Activated T-helper 17 cell treated with anti-CD3 and anti-CD28 coated beads, Interleukin-2, amount 50 U/mL, for 72 hours (primary cell): ENCODE data around the gene FGF14. TPM values are rescaled to one million over a fixed set of nuclear protein-coding genes. Genes with fewer than 3 reads are reported as not detected.
A peak's percentile ranks its signal among the peaks of the same experiment; 100 is the strongest.

Experiments used
- ATAC-seq: fragments of 150-1000 bp; cut with Tn5 transposase; replicated peaks from 2 replicates; pipeline ENCODE4 v1.10.0; 2021; ENCODE audit warnings: mild to moderate bottlenecking, moderate library complexity
- H3K27ac Mint-ChIP-seq: one replicate; pipeline ENCODE4 v1.8.0; 2022; ENCODE audit warnings: mixed read lengths
- H3K27me3 Mint-ChIP-seq: one replicate; pipeline ENCODE4 v1.8.0; 2022; ENCODE audit warnings: mixed read lengths
- H3K36me3 Mint-ChIP-seq: one replicate; pipeline ENCODE4 v1.8.0; 2022; ENCODE audit warnings: low read depth, mild to moderate bottlenecking, mixed read lengths
- H3K4me1 Mint-ChIP-seq: one replicate; pipeline ENCODE4 v1.8.0; 2022; ENCODE audit warnings: mixed read lengths
- H3K4me3 Mint-ChIP-seq: one replicate; pipeline ENCODE4 v1.8.0; 2022; ENCODE audit warnings: mild to moderate bottlenecking, mixed read lengths
- H3K9me3 Mint-ChIP-seq: one replicate; pipeline ENCODE4 v1.8.0; 2022; ENCODE audit warnings: mixed read lengths
- total RNA-seq, 2 donors: library from RNA; stranded (reverse); gene quantifications; one replicate each; pipeline ENCODE4 v1.2.3, GENCODE V29; 2022

The FGF14 gene
- total RNA-seq, result not detected

- H3K4me1 Mint-ChIP-seq, result peaks cover 19% of the 10 kb centered on the region
- peak within 1 kb of the TSS; percentile 66 for H3K27ac Mint-ChIP-seq
- no peaks in the 10 kb centered on the region for H3K9me3 Mint-ChIP-seq
- peaks cover 5% of the 10 kb centered on the region for H3K36me3 Mint-ChIP-seq
- H3K27me3 Mint-ChIP-seq, result peaks cover 49% of the 10 kb centered on the region
- peak within 1 kb of the TSS; percentile 71 for H3K4me3 Mint-ChIP-seq
- no peak for ATAC-seq
Measured at GRCh38 chr13:102401766-102402165, at the start of gene FGF14. FGF14 (minus strand) TSS chr13:102402048.

- no peak overlapping the region for H3K27ac Mint-ChIP-seq
- H3K9me3 Mint-ChIP-seq, result no peaks in the 10 kb centered on the region
- H3K36me3 Mint-ChIP-seq, result no peaks in the 10 kb centered on the region
- peaks cover 20% of the 10 kb centered on the region for H3K27me3 Mint-ChIP-seq
- ATAC-seq, result no peak
- no peak overlapping the region for H3K4me3 Mint-ChIP-seq
- H3K4me1 Mint-ChIP-seq, result no peaks in the 10 kb centered on the region
Measured at GRCh38 chr13:102443249-102443648, 41.4 kb upstream of the FGF14 start.

- no peak for ATAC-seq
- no peaks in the 10 kb centered on the region for H3K9me3 Mint-ChIP-seq
- no peaks in the 10 kb centered on the region for H3K36me3 Mint-ChIP-seq
- peaks cover 20% of the 10 kb centered on the region for H3K27me3 Mint-ChIP-seq
- no peak overlapping the region for H3K27ac Mint-ChIP-seq
- H3K4me3 Mint-ChIP-seq, result no peak overlapping the region
- no peaks in the 10 kb centered on the region for H3K4me1 Mint-ChIP-seq
Measured at GRCh38 chr13:102441085-102441484, 39.2 kb upstream of the FGF14 start.

- Mint-ChIP-seq H3K36me3 (no peaks in the 10 kb centered on the region), H3K9me3 (no peaks in the 10 kb centered on the region), H3K27ac (no peak overlapping the region), H3K27me3 (peaks cover 23% of the 10 kb centered on the region), H3K4me3 (no peak overlapping the region), H3K4me1 (no peaks in the 10 kb centered on the region)
- no peak for ATAC-seq
Measured at GRCh38 chr13:102440259-102440936, 38.5 kb upstream of the FGF14 start.

GRCh38 chr13:102422690-102423089 is 20.8 kb upstream of the FGF14 start:
- no peak overlapping the region for H3K27ac Mint-ChIP-seq
- H3K4me1 Mint-ChIP-seq, result no peaks in the 10 kb centered on the region
- ATAC-seq, result no peak
- peaks cover 27% of the 10 kb centered on the region for H3K27me3 Mint-ChIP-seq
- H3K36me3 Mint-ChIP-seq, result no peaks in the 10 kb centered on the region
- peaks cover 14% of the 10 kb centered on the region for H3K9me3 Mint-ChIP-seq
- no peak overlapping the region for H3K4me3 Mint-ChIP-seq

GRCh38 chr13:102405499-102406100 is 3.8 kb upstream of the FGF14 start:
- Mint-ChIP-seq H3K9me3 (no peaks in the 10 kb centered on the region), H3K27me3 (peaks cover 50% of the 10 kb centered on the region), H3K27ac (no peak overlapping the region), H3K4me1 (peaks cover 13% of the 10 kb centered on the region), H3K4me3 (no peak overlapping the region), H3K36me3 (peaks cover 5% of the 10 kb centered on the region)
- no peak for ATAC-seq

- ATAC-seq, result peak; percentile 75
- peaks cover 52% of the 10 kb centered on the region for H3K27me3 Mint-ChIP-seq
- no peaks in the 10 kb centered on the region for H3K9me3 Mint-ChIP-seq
- H3K27ac Mint-ChIP-seq, result peak overlapping the region; percentile 66
- peaks cover 5% of the 10 kb centered on the region for H3K36me3 Mint-ChIP-seq
- H3K4me3 Mint-ChIP-seq, result peak overlapping the region; percentile 71
- H3K4me1 Mint-ChIP-seq, result peaks cover 19% of the 10 kb centered on the region
Measured at GRCh38 chr13:102402290-102402689, 442 bp upstream of the FGF14 start.

GRCh38 chr13:102401265-102401664 is 583 bp downstream of the FGF14 start:
- Mint-ChIP-seq H3K4me1 (peaks cover 19% of the 10 kb centered on the region), H3K36me3 (peaks cover 5% of the 10 kb centered on the region), H3K9me3 (no peaks in the 10 kb centered on the region), H3K27ac (no peak overlapping the region), H3K27me3 (peaks cover 45% of the 10 kb centered on the region), H3K4me3 (peak overlapping the region; percentile 71)
- peak; percentile 29 for ATAC-seq

GRCh38 chr13:102400675-102401145 is 1.1 kb downstream of the FGF14 start:
- H3K36me3 Mint-ChIP-seq, result peaks cover 5% of the 10 kb centered on the region
- H3K9me3 Mint-ChIP-seq, result no peaks in the 10 kb centered on the region
- peaks cover 19% of the 10 kb centered on the region for H3K4me1 Mint-ChIP-seq
- peak overlapping the region; percentile 71 for H3K4me3 Mint-ChIP-seq
- ATAC-seq, result peak; percentile 6
- no peak overlapping the region for H3K27ac Mint-ChIP-seq
- H3K27me3 Mint-ChIP-seq, result peaks cover 44% of the 10 kb centered on the region

GRCh38 chr13:102399791-102400674 is 1.8 kb downstream of the FGF14 start:
- peaks cover 40% of the 10 kb centered on the region for H3K27me3 Mint-ChIP-seq
- peak; percentile 49 for ATAC-seq

GRCh38 chr13:102395939-102396338 is 5.9 kb downstream of the FGF14 start:
- H3K27ac Mint-ChIP-seq, result no peak overlapping the region
- H3K27me3 Mint-ChIP-seq, result peaks cover 15% of the 10 kb centered on the region
- no peak for ATAC-seq
- H3K4me3 Mint-ChIP-seq, result peak overlapping the region; percentile 81
- no peaks in the 10 kb centered on the region for H3K36me3 Mint-ChIP-seq
- H3K4me1 Mint-ChIP-seq, result peaks cover 18% of the 10 kb centered on the region
- peaks cover 5% of the 10 kb centered on the region for H3K9me3 Mint-ChIP-seq

More at GRCh38 chr13:102399791-102400674, 1.8 kb downstream of the FGF14 start:
- peak overlapping the region; percentile 71 for H3K4me3 Mint-ChIP-seq
- no peaks in the 10 kb centered on the region for H3K9me3 Mint-ChIP-seq
- peaks cover 19% of the 10 kb centered on the region for H3K4me1 Mint-ChIP-seq
- H3K27ac Mint-ChIP-seq, result no peak overlapping the region
- H3K36me3 Mint-ChIP-seq, result peaks cover 5% of the 10 kb centered on the region

GRCh38 chr13:102395174-102395573 is 6.7 kb downstream of the FGF14 start:
- Mint-ChIP-seq H3K27me3 (peaks cover 12% of the 10 kb centered on the region), H3K36me3 (no peaks in the 10 kb centered on the region), H3K27ac (peak overlapping the region; percentile 58), H3K4me1 (peaks cover 13% of the 10 kb centered on the region), H3K4me3 (peak overlapping the region; percentile 81), H3K9me3 (peaks cover 5% of the 10 kb centered on the region)
- ATAC-seq, result no peak

GRCh38 chr13:102394158-102395053 is 7.4 kb downstream of the FGF14 start:
- ATAC-seq, result peak; percentile 91
- H3K4me1 Mint-ChIP-seq, result peaks cover 11% of the 10 kb centered on the region
- H3K36me3 Mint-ChIP-seq, result no peaks in the 10 kb centered on the region
- peak overlapping the region; percentile 58 for H3K27ac Mint-ChIP-seq
- peaks cover 9% of the 10 kb centered on the region for H3K27me3 Mint-ChIP-seq
- peak overlapping the region; percentile 81 for H3K4me3 Mint-ChIP-seq
- H3K9me3 Mint-ChIP-seq, result peaks cover 5% of the 10 kb centered on the region
